NCI-H187 (cell line): ENCODE results near the gene FLAD1.

ENCODE experiments used
- DNase-seq, 2 experiments: peaks; one replicate each; lab custom pipeline; 2025; lab: John Stamatoyannopoulos, UW

Gene FLAD1

GRCh38 chr1:155004352-155005075, 21.4 kb downstream of the FLAD1 start:
- no peak for DNase-seq

- no peak for DNase-seq
Measured at GRCh38 chr1:155005076-155006011, 22.2 kb downstream of the FLAD1 start.

GRCh38 chr1:155006601-155007101, 23.5 kb downstream of the FLAD1 start:
- DNase-seq, result no peak

- no peak for DNase-seq
Measured at GRCh38 chr1:155007251-155007828, 24.2 kb downstream of the FLAD1 start.

GRCh38 chr1:155008015-155008941, 25.1 kb downstream of the FLAD1 start:
- DNase-seq, result no peak

- DNase-seq, result no peak
Measured at GRCh38 chr1:155009221-155009711, 26.1 kb downstream of the FLAD1 start.

- DNase-seq, result no peak
Measured at GRCh38 chr1:155009742-155010141, 26.6 kb downstream of the FLAD1 start.

- DNase-seq, result no peak
Measured at GRCh38 chr1:155010211-155010918, 27.2 kb downstream of the FLAD1 start.

GRCh38 chr1:155011004-155011416, 27.9 kb downstream of the FLAD1 start:
- DNase-seq, result no peak

GRCh38 chr1:155011437-155012025, 28.4 kb downstream of the FLAD1 start:
- no peak for DNase-seq

GRCh38 chr1:155012026-155012546, 28.9 kb downstream of the FLAD1 start:
- DNase-seq, result peak; percentile 90 to 96

GRCh38 chr1:155012776-155013602, 29.8 kb downstream of the FLAD1 start:
- no peak for DNase-seq

- DNase-seq, result no peak
Measured at GRCh38 chr1:155013632-155014031, 30.5 kb downstream of the FLAD1 start.

GRCh38 chr1:155014709-155015508, 31.8 kb downstream of the FLAD1 start:
- no peak for DNase-seq

- no peak for DNase-seq
Measured at GRCh38 chr1:155015527-155016230, 32.5 kb downstream of the FLAD1 start.

- DNase-seq, result no peak
Measured at GRCh38 chr1:155016231-155016831, 33.2 kb downstream of the FLAD1 start.
